Renal cortical epithelial cell (primary cell): ENCODE data around the gene COL12A1. TPM values are rescaled to one million over a fixed set of nuclear protein-coding genes. Genes with fewer than 3 reads are reported as not detected.
A peak's percentile ranks its signal among the peaks of the same experiment; 100 is the strongest.

ENCODE experiments used
- DNase-seq: peaks from one replicate; pipeline ENCODE4 v3.0.0-alpha.2; 2011; ENCODE audit warnings: low read depth
- total RNA-seq: library from RNA; depleted of rRNA; stranded (reverse); fragments of >200 nt; gene quantifications from 2 replicates; pipeline ENCODE4 v1.2.3, GENCODE V29; 2014

COL12A1 gene
- 43.8 and 44.6 TPM in 2 replicates for total RNA-seq

DNA sequence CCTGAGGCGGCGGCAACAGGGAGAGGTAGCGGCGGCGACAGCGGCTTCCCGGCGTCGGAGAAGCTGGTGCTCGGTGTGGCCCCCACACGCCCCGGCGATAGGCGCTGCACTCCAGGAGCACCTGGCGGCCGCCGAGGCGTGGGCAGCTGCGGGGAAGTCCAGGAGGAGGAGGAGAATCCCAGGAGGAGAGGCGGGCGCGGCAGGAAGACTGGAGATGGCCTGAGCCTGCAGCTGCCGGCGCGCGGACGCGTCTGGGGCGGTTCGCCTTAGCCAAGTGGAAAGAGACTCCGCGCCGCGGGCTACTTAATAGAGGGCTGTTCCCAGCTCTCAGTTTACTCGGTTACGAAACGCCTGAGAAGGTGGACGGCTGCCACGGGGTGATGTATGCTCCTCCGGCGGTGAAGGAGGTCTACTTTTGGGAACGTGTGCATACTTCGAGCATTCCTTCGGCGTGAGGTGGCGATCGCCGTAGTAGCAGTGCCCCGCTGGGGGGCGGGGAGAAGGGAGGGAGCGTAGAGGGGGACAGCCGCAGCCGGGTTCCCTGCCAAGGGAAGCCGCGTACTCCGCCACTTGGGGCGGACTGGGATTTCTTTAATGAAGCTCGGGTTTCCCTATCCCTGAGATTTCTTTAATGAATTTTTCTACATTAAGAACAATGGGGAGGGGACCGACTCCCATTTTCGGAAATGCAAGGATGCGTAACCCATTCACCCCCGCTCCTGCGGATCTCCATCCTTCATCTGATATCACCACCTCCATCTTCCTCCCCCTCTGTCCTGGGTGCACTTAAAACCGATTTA, at the start of gene COL12A1:
Gene COL12A1, minus strand, starts transcription at position 278 of the 800 bp plus-strand sequence. CDS start 3,261 bp downstream, outside the sequence.
- peak; percentile 88 for DNase-seq

DNA sequence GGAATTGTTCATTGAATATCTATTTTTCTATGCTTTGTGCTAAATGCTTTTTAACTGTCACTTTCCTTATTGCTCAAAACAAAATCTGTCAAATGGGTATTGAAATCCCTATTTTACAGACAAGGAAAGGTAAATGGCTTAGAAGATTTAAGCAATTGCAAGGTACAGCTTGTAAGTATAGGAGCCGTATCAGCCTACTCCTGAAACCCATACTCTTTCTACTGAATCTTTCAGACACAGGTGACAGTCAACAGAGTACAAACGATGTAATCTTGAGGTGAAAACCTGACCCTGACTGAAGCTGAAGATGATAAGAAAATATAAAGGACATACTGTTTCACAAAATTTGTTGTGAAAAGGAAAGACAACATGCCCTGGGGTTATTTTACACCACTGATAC, 44.7 kb upstream of the COL12A1 start:
- no peak for DNase-seq

DNA sequence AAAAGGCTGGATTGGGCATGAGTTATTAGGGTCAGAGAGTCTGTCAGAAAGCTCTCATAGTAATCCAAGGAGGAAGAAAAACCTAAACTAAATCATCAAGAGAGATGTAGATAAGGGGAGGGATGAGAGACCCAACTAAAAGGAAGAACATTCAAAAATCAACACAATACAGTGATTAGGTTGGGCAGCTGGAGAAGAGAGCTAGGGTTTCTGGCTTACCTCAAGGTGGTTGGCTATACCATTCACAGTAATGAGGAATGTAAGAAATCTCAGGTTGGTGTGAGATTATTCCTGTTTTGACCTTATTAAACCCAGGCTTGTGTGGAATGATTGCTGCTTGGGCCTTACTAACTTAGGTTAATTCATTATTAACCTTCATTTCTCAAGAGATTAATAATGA, 44.0 kb upstream of the COL12A1 start:
- no peak for DNase-seq

DNA sequence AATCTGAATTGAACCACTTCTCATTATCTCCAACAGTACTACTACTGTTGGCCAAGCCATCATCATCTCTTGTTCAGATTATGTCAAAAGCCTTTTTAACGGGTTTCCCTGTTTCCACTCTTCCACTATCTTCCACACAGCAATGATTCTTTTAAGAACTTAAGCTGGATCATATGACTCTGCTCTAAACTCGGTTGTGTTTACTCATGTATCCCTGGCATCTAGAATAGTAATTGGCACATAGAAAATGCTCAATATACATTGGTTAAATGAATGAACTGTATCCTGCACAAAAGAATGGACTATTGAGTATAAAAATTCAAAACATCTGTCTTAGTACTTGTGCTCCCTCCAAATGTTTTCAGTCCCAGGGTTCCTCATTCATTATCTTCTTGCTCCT, 40.5 kb upstream of the COL12A1 start:
- DNase-seq = no peak

DNA sequence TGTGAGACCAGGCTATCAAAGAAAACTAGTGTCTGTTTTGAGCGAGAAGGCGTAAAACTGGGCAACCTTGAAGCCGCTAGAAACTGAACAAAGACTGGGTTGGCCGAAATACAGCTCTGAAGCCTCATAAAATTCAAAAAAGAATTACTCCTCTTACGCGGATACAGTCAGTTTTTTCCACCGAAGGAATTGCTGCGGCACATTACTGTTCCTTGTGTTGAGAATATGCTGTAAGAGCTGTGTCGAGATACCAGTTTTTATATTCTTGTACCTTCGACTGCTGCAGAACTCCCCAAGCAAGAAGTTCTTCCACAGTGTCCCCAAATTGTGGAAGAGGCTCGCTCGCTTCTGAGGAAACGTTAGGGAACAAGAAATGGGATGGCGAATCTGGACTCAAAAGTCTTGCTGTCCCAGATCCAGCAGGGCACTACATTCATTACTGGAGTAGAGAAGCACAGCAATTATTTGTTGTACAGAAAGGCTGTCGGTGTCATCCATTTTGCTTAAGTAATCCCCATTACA, 38.3 kb upstream of the COL12A1 start:
- peak; percentile 28 for DNase-seq

DNA sequence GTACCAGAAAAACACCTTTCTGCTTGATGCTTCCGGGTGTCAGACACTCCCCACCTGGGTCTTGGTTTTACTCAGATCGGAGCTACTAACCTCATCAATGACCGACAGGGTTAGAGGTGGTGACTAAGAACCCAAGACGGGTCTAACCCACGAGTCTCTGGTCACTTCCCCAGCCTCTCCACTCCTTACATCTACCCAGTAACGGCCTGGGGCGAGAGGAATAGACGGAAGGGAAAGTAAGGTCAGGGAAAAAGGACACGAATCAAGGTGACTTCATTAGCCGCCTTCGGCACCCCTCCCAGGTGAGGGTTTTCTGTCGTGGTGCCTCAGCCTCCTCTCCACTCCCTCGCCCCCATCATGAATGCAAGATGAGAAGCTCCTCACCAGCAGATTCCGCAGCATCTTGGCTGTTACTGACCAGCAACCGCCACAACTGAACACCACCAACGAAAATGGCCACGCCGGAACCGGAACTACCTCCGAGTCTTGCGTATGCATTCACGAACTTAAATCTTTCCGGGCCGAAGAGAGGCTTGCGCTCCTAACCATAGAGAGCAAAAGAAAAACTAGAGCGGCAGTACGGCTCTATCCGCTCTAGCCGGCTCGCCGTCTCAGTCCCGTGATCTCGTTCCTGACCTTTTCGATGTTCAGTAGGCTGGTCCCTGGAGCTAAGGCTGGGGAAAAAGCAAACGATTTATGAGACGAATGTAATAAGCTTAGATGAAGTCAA, 37.6 kb upstream of the COL12A1 start, which contains the start of gene COX7A2:
Gene COX7A2, minus strand, starts transcription at position 469 of the 730 bp plus-strand sequence. Its CDS starts 67 bp downstream, at position 402.
- DNase-seq = peak; percentile 98

DNA sequence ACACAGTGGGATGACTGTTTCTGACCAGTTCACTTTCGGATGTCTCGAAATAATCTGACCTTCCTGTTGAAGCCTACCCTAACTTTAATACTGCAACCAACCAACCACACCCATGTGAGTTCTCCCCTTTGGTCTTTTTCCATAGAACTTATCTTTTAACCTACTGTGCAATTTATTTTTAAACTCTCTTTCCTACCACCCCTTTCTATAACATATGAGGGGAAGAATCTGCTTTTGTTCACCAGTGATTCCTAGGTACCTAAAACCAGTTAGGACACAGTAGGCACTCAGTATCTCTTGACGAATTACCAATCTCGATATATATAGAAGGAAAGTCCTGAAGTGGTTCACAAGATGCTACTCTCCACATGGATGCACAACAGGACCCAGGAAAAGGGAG, 30.8 kb upstream of the COL12A1 start:
- DNase-seq = no peak

DNA sequence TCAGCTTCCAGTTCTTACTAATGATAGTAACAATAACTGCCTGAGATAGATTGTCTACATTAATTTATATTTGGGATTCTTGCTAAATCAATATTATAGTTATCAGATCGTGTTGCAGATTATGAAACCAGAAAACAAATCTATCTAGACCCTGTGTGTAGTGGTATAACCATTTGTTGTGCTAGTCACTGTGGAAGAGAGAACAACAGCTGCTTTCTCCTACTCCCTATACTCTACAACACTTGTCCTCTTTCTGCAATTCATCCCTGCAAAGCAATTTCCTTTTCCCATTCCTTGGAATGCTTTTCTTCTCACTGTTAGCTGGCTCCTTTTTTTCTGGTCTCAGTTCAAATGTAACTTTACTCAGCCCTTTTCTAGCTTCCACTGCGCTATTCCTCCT, 29.4 kb upstream of the COL12A1 start:
- no peak for DNase-seq

DNA sequence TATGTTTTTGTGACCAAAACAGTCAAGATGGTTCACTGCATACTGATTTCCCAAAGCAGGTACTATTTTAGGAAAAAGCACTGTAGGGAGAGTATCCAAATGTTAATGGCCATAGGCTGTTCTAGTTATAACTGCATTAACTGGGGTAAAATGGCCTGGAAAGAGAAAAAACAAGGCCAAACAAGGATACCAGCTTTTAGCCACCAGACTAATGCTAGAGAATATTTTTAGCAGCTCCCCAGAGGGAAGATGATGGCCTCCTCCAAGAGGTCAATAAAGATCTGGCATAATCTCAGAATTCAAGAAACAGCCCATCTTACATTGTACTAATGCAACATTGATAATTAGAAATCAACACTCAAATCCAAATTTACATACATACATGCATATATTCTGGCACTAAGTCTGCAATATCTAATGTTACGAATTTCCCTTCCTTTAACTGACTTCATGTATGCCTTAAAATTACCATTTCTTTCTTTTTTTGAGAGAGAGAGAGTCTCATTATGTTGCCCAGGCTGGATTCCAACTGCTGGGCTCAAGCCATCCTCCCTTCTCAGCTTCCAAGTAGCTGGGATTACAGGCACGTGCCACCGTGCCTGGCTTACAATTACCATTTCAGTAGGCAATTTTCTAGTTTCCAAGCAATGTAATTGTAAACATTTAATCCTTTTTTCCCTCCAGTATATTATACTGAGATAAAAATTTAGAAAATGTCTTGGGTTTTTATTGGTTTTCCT, 28.4 kb upstream of the COL12A1 start:
- no peak for DNase-seq

DNA sequence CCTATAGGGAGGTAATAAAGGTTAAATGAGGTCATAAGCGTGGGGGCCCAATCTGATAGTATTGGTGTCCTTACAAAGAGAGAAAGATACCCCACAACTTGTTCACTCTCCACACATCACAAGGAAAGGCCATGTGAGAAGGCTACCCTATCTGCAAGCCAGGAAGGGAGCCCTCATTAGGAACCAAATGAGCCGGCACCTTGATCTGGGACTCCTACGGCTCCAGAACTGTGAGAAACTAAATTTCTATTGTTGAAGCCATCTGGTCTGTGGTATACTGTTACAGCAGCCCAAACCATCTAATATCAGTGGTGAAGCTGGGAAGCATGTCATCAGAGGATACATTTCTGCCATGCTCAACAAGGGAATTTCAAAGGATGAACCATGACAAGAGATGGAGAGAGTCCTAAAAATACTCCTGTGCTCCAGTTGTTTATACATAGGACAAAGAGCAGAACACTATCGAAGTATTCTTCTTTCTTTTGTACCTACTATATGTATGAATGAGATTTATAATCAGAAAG, 27.3 kb upstream of the COL12A1 start:
- DNase-seq = no peak

DNA sequence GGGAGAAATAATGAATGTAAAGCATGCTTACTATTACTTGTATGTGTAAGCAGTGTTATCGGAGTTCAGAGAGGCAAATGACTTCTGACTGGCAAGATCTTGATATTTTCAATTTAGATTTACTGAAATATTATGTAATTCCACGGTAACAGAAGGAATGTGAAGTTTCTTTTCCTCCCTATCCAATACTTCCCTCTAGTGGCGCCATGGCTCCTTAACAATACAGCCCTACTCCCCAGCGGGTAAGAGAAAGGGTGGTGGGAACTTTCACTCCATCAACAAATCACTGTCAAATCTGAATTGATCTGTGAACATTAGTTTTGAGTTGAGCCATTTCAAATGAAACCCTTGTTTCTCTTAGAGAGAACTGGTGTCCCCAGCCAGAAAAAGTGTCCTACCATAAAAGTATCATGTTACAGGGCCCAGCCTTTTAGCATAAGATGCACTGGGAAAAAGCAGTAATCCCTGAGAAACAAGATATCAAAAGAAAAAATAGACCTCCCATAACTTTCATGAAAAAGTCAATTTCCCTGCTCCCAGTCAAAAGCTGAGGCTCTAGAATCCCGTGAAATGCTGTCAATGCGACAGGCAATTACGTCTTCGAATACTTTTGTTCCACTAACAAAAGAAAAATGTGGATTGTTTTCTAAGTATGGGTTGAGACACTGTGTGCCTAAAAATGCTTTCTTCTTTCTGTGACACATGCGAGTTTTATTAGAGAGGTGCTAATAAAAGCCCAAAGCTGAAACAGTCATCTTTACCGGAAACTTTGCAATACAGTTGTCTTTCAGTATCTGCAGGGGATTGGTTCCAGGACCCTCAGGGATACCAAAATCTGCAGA, 24.9 kb upstream of the COL12A1 start:
- peak; percentile 56 for DNase-seq

DNA sequence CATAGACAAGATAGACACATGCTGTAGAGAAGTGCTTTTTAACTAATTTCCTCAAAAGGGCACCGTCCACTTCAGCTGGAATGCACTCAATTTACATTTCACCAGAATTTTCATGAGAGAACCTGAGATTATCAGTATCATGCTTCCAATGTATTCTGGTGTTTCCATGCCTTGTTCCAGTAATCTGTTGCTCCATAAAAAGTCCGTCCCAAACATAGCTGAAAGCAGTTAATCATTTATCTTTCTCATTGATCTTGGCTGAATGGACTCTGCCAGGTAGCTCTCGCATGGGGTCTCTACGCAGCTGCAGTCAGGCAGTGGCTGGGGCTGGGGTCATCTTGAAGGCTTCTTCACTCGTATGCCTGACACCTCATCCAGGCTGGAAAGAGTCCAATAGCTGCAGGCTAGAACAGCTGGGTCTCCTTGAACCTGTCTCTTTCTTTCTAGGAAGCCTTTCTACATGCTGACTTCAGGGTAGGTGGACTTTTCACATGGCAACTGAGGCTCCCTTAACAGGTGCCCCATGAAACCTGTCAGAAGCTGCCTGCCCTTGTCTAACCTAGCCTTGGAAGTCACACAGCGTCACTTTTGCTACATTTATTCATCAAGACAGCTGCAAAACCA, 18.6 kb upstream of the COL12A1 start:
- no peak for DNase-seq

DNA sequence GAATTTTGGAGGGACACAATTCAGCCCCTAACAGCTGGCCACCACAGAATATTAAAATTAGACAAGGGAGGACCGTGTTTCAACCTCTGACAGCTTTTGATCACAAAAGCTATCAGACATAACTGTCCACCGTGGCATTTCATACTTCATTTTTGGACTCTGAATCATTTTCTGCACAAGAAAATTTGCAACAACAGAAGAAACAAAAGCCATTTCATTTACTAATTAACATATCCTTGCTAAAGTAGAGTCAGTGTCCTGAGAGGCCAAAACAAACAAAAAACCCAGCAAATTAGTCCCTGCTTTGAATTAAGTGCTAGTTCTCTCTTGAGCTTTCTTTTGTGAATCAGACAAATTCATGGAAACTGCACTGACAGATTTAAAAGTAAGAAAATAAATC, 17.6 kb upstream of the COL12A1 start:
- no peak for DNase-seq

DNA sequence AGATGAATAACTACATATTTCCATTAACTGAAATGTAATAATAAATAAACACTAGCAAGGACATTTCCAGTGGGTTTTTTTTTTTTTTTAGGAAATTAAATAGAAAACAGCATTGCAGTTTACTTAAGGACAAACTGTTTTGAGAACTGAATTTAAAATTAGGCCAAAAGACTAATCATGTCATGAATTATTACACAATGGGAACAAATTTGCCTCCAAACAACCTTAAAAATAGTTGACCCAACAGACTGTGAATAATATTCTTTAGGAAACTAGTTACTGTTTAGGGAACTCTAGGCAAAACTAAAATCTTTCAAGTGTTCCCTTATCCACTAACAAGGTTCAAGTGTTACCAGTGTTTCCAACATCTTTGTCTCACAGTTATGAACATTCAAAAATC, 16.4 kb upstream of the COL12A1 start:
- no peak for DNase-seq

DNA sequence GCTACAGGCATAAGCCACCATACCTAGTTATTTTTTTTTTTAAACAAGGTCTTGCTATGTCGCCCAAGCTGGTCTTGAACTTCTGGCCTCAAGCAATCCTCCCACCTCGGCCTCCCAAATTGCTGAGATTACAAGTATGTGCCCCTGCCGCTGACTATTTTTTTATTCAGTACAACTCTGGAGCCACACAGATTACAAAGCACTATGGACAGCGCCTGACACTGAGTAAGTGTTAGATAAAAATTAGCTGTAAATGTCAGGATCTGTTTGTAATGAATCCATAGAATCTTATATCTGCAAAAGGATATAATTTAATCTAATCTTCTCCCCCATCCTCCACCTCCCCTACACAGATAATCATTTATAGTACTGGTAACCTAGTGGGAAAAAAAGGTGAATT, 15.3 kb upstream of the COL12A1 start:
- no peak for DNase-seq

DNA sequence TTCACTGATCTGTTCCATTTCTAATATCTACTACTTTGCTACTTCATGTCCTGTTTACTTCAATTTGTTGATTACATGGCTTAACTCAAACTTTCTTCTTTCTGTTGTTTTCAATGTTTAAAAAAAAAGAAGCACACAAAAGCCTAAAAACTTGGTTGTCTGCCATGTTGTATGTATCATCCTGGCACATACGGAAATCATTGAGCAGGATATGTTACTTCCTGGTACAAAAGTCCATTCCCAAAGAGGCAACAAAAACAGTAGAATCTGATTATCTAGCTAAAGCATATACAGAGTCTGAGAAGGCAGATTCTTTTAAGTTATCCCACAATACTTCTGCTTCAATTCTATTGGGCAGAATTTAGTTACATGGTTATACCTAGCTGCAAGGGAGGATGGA, 14.5 kb upstream of the COL12A1 start:
- DNase-seq = no peak

DNA sequence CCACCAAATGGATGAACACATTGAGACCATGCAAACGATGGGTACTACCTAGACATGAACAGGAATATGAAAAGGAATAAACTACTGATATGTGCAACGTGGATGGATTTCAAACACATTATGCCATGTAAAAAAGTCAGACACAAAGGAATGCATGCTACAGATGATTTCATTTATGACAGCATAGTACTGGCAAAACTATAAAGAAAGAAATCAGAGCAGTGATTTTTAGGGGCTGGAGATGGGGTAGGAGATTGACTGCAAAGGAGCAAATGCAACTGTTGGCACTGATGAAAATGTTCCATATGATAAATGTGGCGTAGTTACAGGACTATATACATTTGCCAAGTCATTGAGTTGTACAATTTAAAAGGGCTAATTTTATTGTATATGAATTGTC, 13.4 kb upstream of the COL12A1 start:
- no peak for DNase-seq

DNA sequence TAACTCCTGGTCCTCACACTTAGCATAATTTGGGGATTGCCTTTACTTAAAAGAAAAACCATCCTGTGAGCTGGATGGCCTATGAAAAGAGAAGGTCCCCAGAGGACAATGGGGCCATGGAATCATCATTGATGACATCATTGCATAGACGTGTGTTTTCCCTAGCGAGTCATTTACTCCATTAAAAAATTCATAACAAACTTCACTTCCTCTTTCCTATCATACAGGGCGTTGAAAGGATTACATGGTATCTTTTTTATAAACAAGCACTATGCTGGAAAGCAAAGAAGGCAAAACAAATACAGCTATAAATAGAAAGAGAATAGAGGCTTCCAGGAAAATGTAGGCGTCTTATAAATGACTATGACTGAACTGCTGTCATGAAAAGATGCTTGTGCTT, 11.3 kb upstream of the COL12A1 start:
- no peak for DNase-seq

DNA sequence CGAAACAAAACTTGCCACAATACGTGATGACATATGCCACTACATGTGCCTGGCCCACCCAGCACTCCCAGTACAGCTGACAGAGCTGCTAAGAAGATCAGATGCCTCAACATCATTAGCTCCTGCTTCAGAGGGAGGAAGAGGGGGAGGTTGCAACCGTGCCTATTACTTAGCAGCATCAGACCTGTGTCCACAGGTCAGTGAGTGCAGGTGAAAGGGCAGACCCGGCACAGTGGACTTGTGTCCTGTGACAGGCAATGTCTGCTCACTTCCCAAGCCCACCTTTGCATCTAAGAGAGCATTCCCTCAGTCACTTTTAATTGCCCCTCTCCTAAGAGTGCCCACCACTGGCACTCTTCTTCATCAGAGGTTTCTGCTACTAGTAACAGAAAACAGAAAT, 9.4 kb upstream of the COL12A1 start:
- no peak for DNase-seq

DNA sequence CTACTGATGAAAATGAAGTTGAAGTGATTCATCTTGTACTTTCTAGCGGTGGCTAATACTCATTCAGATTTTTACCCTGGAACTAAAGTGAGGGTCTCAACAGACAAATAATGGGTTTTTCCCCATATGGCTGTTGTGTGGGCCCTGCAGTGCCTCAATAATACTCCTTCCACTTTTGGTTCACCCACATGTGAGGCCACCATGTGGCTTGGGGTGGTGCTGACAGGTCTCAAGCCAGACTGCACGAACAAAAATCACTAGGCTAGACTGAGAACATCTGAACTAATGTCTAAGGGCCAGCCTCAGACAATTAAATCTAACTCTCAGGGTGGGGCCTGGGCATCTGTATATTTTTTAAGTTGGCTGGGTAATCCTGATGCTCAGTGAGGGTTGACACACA, 7.9 kb upstream of the COL12A1 start:
- no peak for DNase-seq

DNA sequence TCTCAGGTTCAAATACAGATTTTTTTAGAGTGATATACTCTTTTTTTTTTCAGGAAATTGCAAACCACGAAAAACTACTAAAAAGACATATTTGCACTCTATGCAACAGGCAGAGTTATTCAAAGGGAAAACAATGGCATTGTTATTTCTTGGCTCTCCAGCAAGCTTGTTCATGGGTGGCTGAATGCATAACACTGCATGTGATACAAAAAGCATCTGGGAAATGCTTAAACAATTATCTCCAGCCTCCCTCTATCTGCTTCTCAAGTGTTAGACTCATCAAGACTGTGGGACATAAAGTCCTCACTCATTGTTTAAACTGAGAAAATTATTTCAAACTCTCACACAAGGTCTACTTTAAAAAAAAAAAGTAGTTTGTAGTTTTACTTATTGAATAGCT, 7.3 kb upstream of the COL12A1 start:
- peak; percentile 63 for DNase-seq
